Endothelial cell of umbilical vein (primary cell): ENCODE results near the gene CORO2B. TPM values are rescaled to one million over a fixed set of nuclear protein-coding genes. Genes with fewer than 3 reads are reported as not detected.

Experiments used
- BruUV-seq: library from RNA; stranded (reverse); fragments of 400-500 nt; replicated peaks from 2 replicates; lab custom pipeline; 2021; lab: Mats Ljungman, UMichigan
- CTCF ChIA-PET: fragments of 300-600, 350-600 bp; sonication (Branson Sonifier 250); formaldehyde crosslinking; loops from one replicate; lab custom pipeline; 2021; ENCODE audit warnings: antibody characterized with exemption, inconsistent platforms; lab: Charles Lee
- POLR2A ChIA-PET: fragments of 300-600, 350-600 bp; sonication (Branson Sonifier 250); formaldehyde crosslinking; loops from one replicate; lab custom pipeline; 2021; ENCODE audit warnings: antibody characterized with exemption, inconsistent platforms; lab: Charles Lee
- DNase-seq: peaks from one replicate; pipeline ENCODE4 v3.0.0-alpha.2; 2011; ENCODE audit warnings: low read depth, low spot score
- FAIRE-seq: peaks from 2 replicates; lab custom pipeline; 2011; peaks lifted over from hg19 to GRCh38; lab: Jason Lieb, UNC
- H2AFZ ChIP-seq: 2 replicates; pipeline ENCODE4 v1.6.0; 2012; ENCODE audit warnings: low read depth, low read length, control low read depth, inconsistent platforms
- H3K27ac ChIP-seq: 2 replicates; pipeline ENCODE4 v1.5.1; 2011; ENCODE audit warnings: low read depth, mild to moderate bottlenecking, control low read depth, low read length, moderate library complexity; ENCODE audit not compliant: insufficient read depth
- H3K27me3 ChIP-seq, 2 experiments: 2 replicates each; pipeline versions ENCODE4 v1.6.0 to v1.6.1; 2011; ENCODE audit warnings: low read length in 2 of 2, mixed read lengths in 1 of 2; ENCODE audit not compliant: control insufficient read depth in 2 of 2, insufficient read depth in 2 of 2
- H3K36me3 ChIP-seq, 2 experiments: 2 replicates in 1 of 2; 3 replicates in 1 of 2; pipeline ENCODE4 v1.5.1; 2011; ENCODE audit warnings: low read length in 2 of 2, mild to moderate bottlenecking in 1 of 2, moderate library complexity in 1 of 2; ENCODE audit not compliant: control insufficient read depth in 2 of 2, insufficient read depth in 2 of 2; ENCODE audit errors: extremely low read depth in 1 of 2
- H3K4me1 ChIP-seq: 3 replicates; pipeline ENCODE4 v1.5.1; 2011; ENCODE audit warnings: mild to moderate bottlenecking, low read length; ENCODE audit not compliant: control insufficient read depth, insufficient read depth; ENCODE audit errors: extremely low read depth
- H3K4me2 ChIP-seq: 2 replicates; pipeline ENCODE4 v1.6.1; 2011; ENCODE audit warnings: low read length, control low read depth, mixed read lengths; ENCODE audit not compliant: insufficient read depth
- H3K4me3 ChIP-seq, 3 experiments: fragments of 200-600 bp in 1 of 3; sonication (generic), shearing (Covaris generic) in 1 of 3; replicated peaks in 1 of 3; 2 replicates each; pipeline ENCODE4 v1.5.1; 2011 to 2016; ENCODE audit warnings: control low read depth in 3 of 3, low read length in 3 of 3, mild to moderate bottlenecking in 2 of 3, inconsistent platforms in 1 of 3, low read depth in 1 of 3, moderate library complexity in 1 of 3; ENCODE audit not compliant: insufficient read depth in 1 of 3
- H3K79me2 ChIP-seq: 2 replicates; pipeline ENCODE4 v1.6.0; 2012; ENCODE audit warnings: low read length, inconsistent platforms; ENCODE audit not compliant: control insufficient read depth, insufficient read depth
- H3K9ac ChIP-seq: replicated peaks from 2 replicates; pipeline ENCODE3; 2011; ENCODE audit warnings: low read length, control low read depth; ENCODE audit not compliant: insufficient read depth; ENCODE audit errors: extremely low read depth
- H3K9me1 ChIP-seq: replicated peaks from 3 replicates; pipeline ENCODE4 v1.6.0; 2011; ENCODE audit warnings: mild to moderate bottlenecking, low read length; ENCODE audit not compliant: control insufficient read depth, insufficient read depth; ENCODE audit errors: extremely low read depth
- H3K9me3 ChIP-seq: replicated peaks from 2 replicates; pipeline ENCODE4 v1.5.1; 2012; ENCODE audit warnings: low read length, inconsistent platforms; ENCODE audit not compliant: control insufficient read depth, insufficient read depth
- H4K20me1 ChIP-seq: replicated peaks from 2 replicates; pipeline ENCODE3; 2011; ENCODE audit warnings: mild to moderate bottlenecking, low read length; ENCODE audit not compliant: control insufficient read depth, insufficient read depth; ENCODE audit errors: extremely low read depth
- EZH2 ChIP-seq: IDR thresholded peaks from 2 replicates; pipeline ENCODE4 v1.6.1; 2012; ENCODE audit warnings: borderline replicate concordance, low read depth, mild to moderate bottlenecking, moderate library complexity, low read length, inconsistent platforms; ENCODE audit not compliant: severe bottlenecking
- FOS ChIP-seq: IDR thresholded peaks from 2 replicates; pipeline ENCODE4 v1.6.1; 2011; ENCODE audit warnings: mild to moderate bottlenecking, low read length, moderate library complexity, borderline replicate concordance; ENCODE audit not compliant: insufficient read depth
- GATA2 ChIP-seq: IDR thresholded peaks from 2 replicates; pipeline ENCODE4 v1.7.0; 2011; ENCODE audit warnings: low read depth, mild to moderate bottlenecking, moderate library complexity, mixed read lengths, low read length; ENCODE audit not compliant: insufficient read length, insufficient read depth
- JUN ChIP-seq: IDR thresholded peaks from 2 replicates; pipeline ENCODE4 v1.6.1; 2011; ENCODE audit warnings: borderline replicate concordance, low read depth; ENCODE audit not compliant: insufficient read length, insufficient read depth
- MYC ChIP-seq: IDR thresholded peaks from one replicate; pipeline ENCODE4 v1.6.1; 2011; ENCODE audit warnings: mild to moderate bottlenecking, low read depth, low read length
- POLR2A ChIP-seq: IDR thresholded peaks from 2 replicates; pipeline ENCODE4 v1.6.1; 2012; ENCODE audit warnings: low read depth, mild to moderate bottlenecking, control low read depth, low read length
- POLR2AphosphoS5 ChIP-seq: IDR thresholded peaks from 2 replicates; pipeline ENCODE4 v1.6.1; 2012; ENCODE audit warnings: low read depth, mild to moderate bottlenecking, control low read depth, low read length, moderate library complexity; ENCODE audit not compliant: insufficient read depth
- dilution Hi-C: fragments of 300-500 bp; cut with MboI; formaldehyde crosslinking; loops from one replicate; pipeline ENCODE4 v1.15.0; 2019; ENCODE audit warnings: low sequenced_read_pairs; ENCODE audit not compliant: extremely low pct_ligation_motif_present
- intact Hi-C: fragments of 100-400 bp; cut with micrococcal nuclease; formaldehyde crosslinking; loops from one replicate; pipeline ENCODE4 v1.10.0; 2022
- polyA plus RNA-seq, 4 experiments: library from polyadenylated mRNA; depleted of rRNA in 3 of 4; stranded (reverse) in 3 of 4; unstranded in 1 of 4; fragments of >200 nt; gene quantifications; 2 replicates each; pipeline versions ENCODE4 v1.2.1 to v1.2.3, GENCODE V29; 2011 to 2012; ENCODE audit warnings: missing spikeins in 1 of 4
- total RNA-seq: library from RNA; stranded (reverse); gene quantifications from 2 replicates; pipeline ENCODE4 v1.2.3, GENCODE V29; 2021
- TF ChIP-seq, protein P1 (sequence below): IDR thresholded peaks from 2 replicates; pipeline ENCODE4 v1.6.1; 2011; ENCODE audit not compliant: insufficient read depth, insufficient read length
- TF ChIP-seq, protein P2 (sequence below), 2 donors: IDR thresholded peaks; 1 replicate in 1 of 2; 2 replicates in 1 of 2; pipeline ENCODE4 v1.5.1; 2011; ENCODE audit warnings: low read length in 2 of 2, mild to moderate bottlenecking in 2 of 2, moderate library complexity in 2 of 2, control low read depth in 1 of 2, inconsistent platforms in 1 of 2, low read depth in 1 of 2; ENCODE audit not compliant: insufficient read depth in 1 of 2; ENCODE audit errors: extremely low read depth in 1 of 2

Gene CORO2B
- total and polyA plus RNA-seq, 2 donors (not counting 3 experiments of a cell fraction or from before 2014, with no cell fraction given), result 2.4 to 3.7 TPM

- H3K27ac ChIP-seq, result no peak overlapping the region
- H3K27me3 ChIP-seq, result peaks cover 0 to 4% of the 10 kb centered on the region in 2 experiments
- BruUV-seq, result no TSS peak
- no peak overlapping the region for H2AFZ ChIP-seq
- intact Hi-C loops, result no loop called here
- H3K4me3 ChIP-seq, result no peak overlapping the region
- no peaks in the 10 kb centered on the region for H3K4me1 ChIP-seq
- DNase-seq (no peak), FAIRE-seq (no peak)
- no peaks in the 10 kb centered on the region for H3K9me3 ChIP-seq
- no peaks in the 10 kb centered on the region for H4K20me1 ChIP-seq
- no peaks in the 10 kb centered on the region for H3K79me2 ChIP-seq
- POLR2A ChIA-PET, result no interaction called here
- no peaks in the 10 kb centered on the region for H3K9me1 ChIP-seq
- no peaks in the 10 kb centered on the region for H3K36me3 ChIP-seq
- dilution Hi-C loops, result no loop called here
- H3K4me2 ChIP-seq, result no peak overlapping the region
- H3K9ac ChIP-seq, result no peak overlapping the region
- no peak for TF ChIP-seq EZH2
- TF ChIP-seq FOS, result no peak
- TF ChIP-seq, protein P1, sequence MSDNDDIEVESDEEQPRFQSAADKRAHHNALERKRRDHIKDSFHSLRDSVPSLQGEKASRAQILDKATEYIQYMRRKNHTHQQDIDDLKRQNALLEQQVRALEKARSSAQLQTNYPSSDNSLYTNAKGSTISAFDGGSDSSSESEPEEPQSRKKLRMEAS, result no peak
- no peak for TF ChIP-seq GATA2
- TF ChIP-seq MYC, result no peak
- no peak for TF ChIP-seq POLR2AphosphoS5
- TF ChIP-seq, protein P2, sequence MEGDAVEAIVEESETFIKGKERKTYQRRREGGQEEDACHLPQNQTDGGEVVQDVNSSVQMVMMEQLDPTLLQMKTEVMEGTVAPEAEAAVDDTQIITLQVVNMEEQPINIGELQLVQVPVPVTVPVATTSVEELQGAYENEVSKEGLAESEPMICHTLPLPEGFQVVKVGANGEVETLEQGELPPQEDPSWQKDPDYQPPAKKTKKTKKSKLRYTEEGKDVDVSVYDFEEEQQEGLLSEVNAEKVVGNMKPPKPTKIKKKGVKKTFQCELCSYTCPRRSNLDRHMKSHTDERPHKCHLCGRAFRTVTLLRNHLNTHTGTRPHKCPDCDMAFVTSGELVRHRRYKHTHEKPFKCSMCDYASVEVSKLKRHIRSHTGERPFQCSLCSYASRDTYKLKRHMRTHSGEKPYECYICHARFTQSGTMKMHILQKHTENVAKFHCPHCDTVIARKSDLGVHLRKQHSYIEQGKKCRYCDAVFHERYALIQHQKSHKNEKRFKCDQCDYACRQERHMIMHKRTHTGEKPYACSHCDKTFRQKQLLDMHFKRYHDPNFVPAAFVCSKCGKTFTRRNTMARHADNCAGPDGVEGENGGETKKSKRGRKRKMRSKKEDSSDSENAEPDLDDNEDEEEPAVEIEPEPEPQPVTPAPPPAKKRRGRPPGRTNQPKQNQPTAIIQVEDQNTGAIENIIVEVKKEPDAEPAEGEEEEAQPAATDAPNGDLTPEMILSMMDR (IDR thresholded peaks at IDR 0.05; ENCODE audit: extremely low read depth in 1 of 2, insufficient read depth in 1 of 2, low read depth in 1 of 2, low read length in 2 of 2), result no peak
- TF ChIP-seq JUN, result no peak
- TF ChIP-seq POLR2A, result no peak
- CTCF ChIA-PET, result interaction anchor here (1.0 to 2.9 kb wide), 3 partner anchors 15 to 102 kb away, joined by 3 to 26 read pairs (median 5); no protein-coding TSS in a partner anchor
Measured at GRCh38 chr15:68655686-68656437, 77.1 kb downstream of the CORO2B start.
